K562 (cell line): ENCODE data around the gene MICAL2. TPM values are rescaled to one million over a fixed set of nuclear protein-coding genes. Genes with fewer than 3 reads are reported as not detected.

Experiments used
- ARHGAP35 ChIP-seq: fragments of 450-650 bp; IDR thresholded peaks from 2 replicates; pipeline ENCODE4 v1.6.1; 2018; ENCODE audit not compliant: partially characterized antibody
- EHMT2 ChIP-seq: fragments of 450-650 bp; IDR thresholded peaks from 2 replicates; pipeline ENCODE4 v1.6.1; 2018; ENCODE audit warnings: antibody characterized with exemption
- FOSL1 ChIP-seq: fragments of 200-800 bp; sonication (Bioruptor generic); conservative IDR thresholded peaks from 2 replicates; pipeline ENCODE4 v1.6.1; 2016; ENCODE audit warnings: missing genetic modification characterization, missing compliant biosample characterization
- HDAC8 ChIP-seq: fragments of 450-650 bp; IDR thresholded peaks from 2 replicates; pipeline ENCODE4 v1.6.1; 2016; ENCODE audit warnings: mild to moderate bottlenecking, missing genetic modification characterization, moderate library complexity, missing compliant biosample characterization
- JUND ChIP-seq, 2 experiments: IDR thresholded peaks; 2 replicates in 1 of 2; 3 replicates in 1 of 2; pipeline ENCODE4 v1.6.1; 2011; ENCODE audit warnings: borderline replicate concordance in 2 of 2, low read depth in 2 of 2, low read length in 2 of 2, improper control_type of control experiment in 1 of 2, missing biosample characterization in 1 of 2, missing genetic modification characterization in 1 of 2, missing genetic modification reagents in 1 of 2
- KHSRP ChIP-seq: fragments of 450-650 bp; IDR thresholded peaks from 2 replicates; pipeline ENCODE4 v1.6.1; 2017
- MAFK ChIP-seq: IDR thresholded peaks from 2 replicates; pipeline ENCODE4 v1.6.1; 2011; ENCODE audit warnings: low read length, improper control_type of control experiment
- MCM3 ChIP-seq: fragments of 450-650 bp; IDR thresholded peaks from 2 replicates; pipeline ENCODE4 v1.6.1; 2016
- MEF2A ChIP-seq: IDR thresholded peaks from 2 replicates; pipeline ENCODE4 v1.6.1; 2011; ENCODE audit warnings: low read depth, mild to moderate bottlenecking, low read length, moderate library complexity; ENCODE audit not compliant: control insufficient read depth
- MEF2D ChIP-seq: conservative IDR thresholded peaks from 2 replicates; pipeline ENCODE4 v1.6.1; 2016; ENCODE audit warnings: low read depth, missing genetic modification characterization, missing compliant biosample characterization
- MYNN ChIP-seq, 2 experiments: sonication (generic); formaldehyde crosslinking in 1 of 2; IDR thresholded peaks; 2 replicates each; pipeline versions ENCODE4 v1.5.0 to v1.6.1; 2016 to 2020; ENCODE audit warnings: antibody characterized with exemption in 1 of 2, missing genetic modification reagents in 1 of 2
- TEAD4 ChIP-seq, 2 experiments: sonication (generic) in 1 of 2; formaldehyde crosslinking in 1 of 2; IDR thresholded peaks; 2 replicates each; pipeline versions ENCODE4 v1.6.1 to v1.8.0; 2012 to 2022; ENCODE audit warnings: borderline replicate concordance in 1 of 2, inconsistent platforms in 1 of 2, low read length in 1 of 2, mild to moderate bottlenecking in 1 of 2, missing genetic modification reagents in 1 of 2
- ZKSCAN1 ChIP-seq: fragments of 150-350 bp; IDR thresholded peaks from 2 replicates; pipeline ENCODE4 v1.6.1; 2016; ENCODE audit warnings: low read depth, low read length
- ZNF253 ChIP-seq: fragments of 250-450 bp; sonication (Bioruptor Pico); conservative IDR thresholded peaks from 2 replicates; pipeline ENCODE4 v1.6.1; 2021; ENCODE audit warnings: mild to moderate bottlenecking
- ZNF280B ChIP-seq: fragments of 250-450 bp; sonication (Bioruptor Pico); IDR thresholded peaks from 2 replicates; pipeline ENCODE4 v1.5.1; 2021; ENCODE audit warnings: mild to moderate bottlenecking
- ZNF609 ChIP-seq: sonication (generic); formaldehyde crosslinking; IDR thresholded peaks from 2 replicates; pipeline ENCODE4 v1.8.1; 2023; ENCODE audit warnings: missing genetic modification reagents, mild to moderate bottlenecking, borderline replicate concordance
- polyA plus RNA-seq, 8 experiments: library from polyadenylated mRNA; depleted of rRNA in 4 of 8; stranded (reverse) in 5 of 8; unstranded in 3 of 8; fragments of >200 nt; fragmentation: Nextera tagmentation in 2 of 8; fragmentation: Illumina TruSeq in 1 of 8; extraction: Ambion mirVana in 2 of 8; extraction: Trizol in 1 of 8; gene quantifications; 2 replicates each; pipeline versions ENCODE4 v1.2.1 to v1.2.3, GENCODE V29; 2011 to 2014; ENCODE audit warnings: inconsistent platforms in 1 of 8, missing spikeins in 1 of 8
- total RNA-seq, 7 experiments: library from RNA; depleted of rRNA in 6 of 7; stranded (reverse); fragments of >200 nt in 6 of 7; fragmentation: Illumina TruSeq in 2 of 7; extraction: Trizol in 2 of 7; gene quantifications; 2 replicates each; pipeline versions ENCODE4 v1.2.1 to v1.2.3, GENCODE V29; 2011 to 2021; ENCODE audit warnings: low replicate concordance in 1 of 7
- TF ChIP-seq, protein P1 (sequence below): sonication (generic); formaldehyde crosslinking; IDR thresholded peaks from 2 replicates; pipeline ENCODE4 v1.8.1; 2022; ENCODE audit warnings: missing genetic modification reagents
- TF ChIP-seq, protein P2 (sequence below): fragments of 450-650 bp; formaldehyde crosslinking; IDR thresholded peaks from 2 replicates; pipeline ENCODE4 v1.4.0; 2020; ENCODE audit warnings: mild to moderate bottlenecking, moderate library complexity

MICAL2 gene
- total and polyA plus RNA-seq, 9 of the 15 experiments (the other 6 are each of a cell fraction or from before 2014, with no cell fraction given), result 4.7 to 64.2 (median 33.6) TPM

DNA sequence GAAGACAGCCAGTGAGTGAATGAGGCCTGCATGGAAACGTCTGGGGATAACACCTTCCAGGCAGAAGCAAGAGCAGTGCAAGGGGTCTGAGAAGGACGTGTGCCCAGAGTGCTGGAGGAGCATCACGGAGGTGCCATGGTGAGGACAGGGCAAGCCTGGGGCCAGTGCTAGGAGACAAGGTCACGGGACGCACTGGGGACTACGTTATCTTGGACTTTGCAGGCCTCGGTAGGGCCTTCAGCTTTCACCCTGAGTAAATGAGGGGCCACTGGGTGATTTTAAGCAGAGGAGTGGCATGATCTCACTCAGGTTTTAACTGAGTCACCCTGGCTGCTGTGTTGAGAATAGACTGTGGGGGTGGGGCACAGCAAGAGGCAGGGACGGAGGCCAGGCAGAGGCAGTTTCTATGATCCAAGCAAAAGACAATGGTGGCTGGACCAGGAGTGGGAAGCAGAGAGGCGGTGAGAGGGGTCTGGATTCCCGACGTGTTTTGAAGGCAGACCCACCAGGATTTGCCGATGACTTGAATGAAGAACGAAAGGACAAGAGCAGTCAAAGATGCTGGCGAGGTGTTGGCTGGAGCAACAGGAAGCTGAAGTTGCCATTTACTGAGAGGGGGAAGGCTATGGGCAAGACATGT is 164.3 kb downstream of the MICAL2 start (continued):
- 0 out of 2 replicates have a peak, but pooled peaks have one; percentile 23 for TF ChIP-seq MEF2A
- peak; percentile 71; the same call in 1 of the 2 replicates for TF ChIP-seq MAFK
- TF ChIP-seq HDAC8 (tag), result 0 out of 2 replicates have a peak, but pooled peaks have one; percentile 57
- no peak for TF ChIP-seq ARHGAP35
- TF ChIP-seq, protein P1, sequence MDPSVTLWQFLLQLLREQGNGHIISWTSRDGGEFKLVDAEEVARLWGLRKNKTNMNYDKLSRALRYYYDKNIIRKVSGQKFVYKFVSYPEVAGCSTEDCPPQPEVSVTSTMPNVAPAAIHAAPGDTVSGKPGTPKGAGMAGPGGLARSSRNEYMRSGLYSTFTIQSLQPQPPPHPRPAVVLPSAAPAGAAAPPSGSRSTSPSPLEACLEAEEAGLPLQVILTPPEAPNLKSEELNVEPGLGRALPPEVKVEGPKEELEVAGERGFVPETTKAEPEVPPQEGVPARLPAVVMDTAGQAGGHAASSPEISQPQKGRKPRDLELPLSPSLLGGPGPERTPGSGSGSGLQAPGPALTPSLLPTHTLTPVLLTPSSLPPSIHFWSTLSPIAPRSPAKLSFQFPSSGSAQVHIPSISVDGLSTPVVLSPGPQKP, result no peak
- TF ChIP-seq JUND (IDR thresholded peaks at IDR 0.05; ENCODE audit: borderline replicate concordance, low read depth, low read length), result peak; percentile 89
- TF ChIP-seq JUND (tag; IDR thresholded peaks at IDR 0.05; ENCODE audit: borderline replicate concordance, low read depth, low read length), result peak; percentile 86; the same call in 2 of the 3 replicates
- peak; percentile 84 for TF ChIP-seq FOSL1 (tag)
- TF ChIP-seq KHSRP, result no peak
- TF ChIP-seq ZNF280B (CRISPR knock-in tag), result no peak
- no peak for TF ChIP-seq ZNF253 (CRISPR knock-in tag)
- TF ChIP-seq EHMT2, result peak; percentile 81; the same call in 1 of the 2 replicates
- TF ChIP-seq ZNF609, result no peak
- peak; percentile 64; the same call in 1 of the 2 replicates for TF ChIP-seq MYNN (IDR thresholded peaks at IDR 0.05)
- no peak for TF ChIP-seq MYNN (CRISPR knock-in tag; IDR thresholded peaks at IDR 0.05)
- no peak for TF ChIP-seq ZKSCAN1
- TF ChIP-seq TEAD4 (IDR thresholded peaks at IDR 0.05; ENCODE audit: low read length), result peak; percentile 33; the same call in 1 of the 2 replicates
- no peak for TF ChIP-seq TEAD4 (CRISPR knock-in tag; IDR thresholded peaks at IDR 0.05; ENCODE audit: borderline replicate concordance)
- TF ChIP-seq, protein P2, sequence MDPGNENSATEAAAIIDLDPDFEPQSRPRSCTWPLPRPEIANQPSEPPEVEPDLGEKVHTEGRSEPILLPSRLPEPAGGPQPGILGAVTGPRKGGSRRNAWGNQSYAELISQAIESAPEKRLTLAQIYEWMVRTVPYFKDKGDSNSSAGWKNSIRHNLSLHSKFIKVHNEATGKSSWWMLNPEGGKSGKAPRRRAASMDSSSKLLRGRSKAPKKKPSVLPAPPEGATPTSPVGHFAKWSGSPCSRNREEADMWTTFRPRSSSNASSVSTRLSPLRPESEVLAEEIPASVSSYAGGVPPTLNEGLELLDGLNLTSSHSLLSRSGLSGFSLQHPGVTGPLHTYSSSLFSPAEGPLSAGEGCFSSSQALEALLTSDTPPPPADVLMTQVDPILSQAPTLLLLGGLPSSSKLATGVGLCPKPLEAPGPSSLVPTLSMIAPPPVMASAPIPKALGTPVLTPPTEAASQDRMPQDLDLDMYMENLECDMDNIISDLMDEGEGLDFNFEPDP, result 0 out of 2 replicates have a peak, but pooled peaks have one; percentile 16
- TF ChIP-seq MCM3, result no peak
- 0 out of 2 replicates have a peak, but pooled peaks have one; percentile 24 for TF ChIP-seq MEF2D (tag)
